Gastrocnemius medialis (tissue), 4 donors: Measurements from ENCODE around the gene DYNC2LI1.

ENCODE experiments used
- CTCF ChIP-seq, 5 experiments: fragments of 450-650 bp in 3 of 5; fragments of 200-600 bp in 2 of 5; sonication (generic) in 2 of 5; IDR thresholded peaks in 4 of 5; conservative IDR thresholded peaks in 1 of 5; 1 replicate in 4 of 5; 2 replicates in 1 of 5; pipeline ENCODE4 v1.5.1; 2016 to 2019; ENCODE audit warnings: antibody characterized with exemption in 5 of 5, mild to moderate bottlenecking in 3 of 5, moderate library complexity in 3 of 5
- POLR2A ChIP-seq, 2 donors: fragments of 450-650 bp; IDR thresholded peaks; one replicate each; pipeline ENCODE4 v1.6.1; 2017; ENCODE audit warnings: antibody characterized with exemption in 2 of 2, mild to moderate bottlenecking in 2 of 2, moderate library complexity in 2 of 2

GRCh38 chr2:43729491-43730174, 44.2 kb upstream of the DYNC2LI1 start:
- no peak for TF ChIP-seq CTCF (IDR thresholded peaks at IDR 0.05 in 4 of 5, conservative IDR thresholded peaks at IDR 0.05 in 1 of 5)
- no peak for TF ChIP-seq POLR2A (IDR thresholded peaks at IDR 0.05)
